ENCODE data around the gene GSTK1.
"Not testable (repeated sequence)": the region's sequence is repeated elsewhere in the genome, so short reads cannot be mapped to it uniquely, and the experiment has no call there.

Gene GSTK1

GRCh38 chr7:143279186-143280098 lies 16.2 kb downstream of the GSTK1 start:
- peak in 2 of 5 experiments; percentile 24 to 57 for DNase-seq

GRCh38 chr7:143280160-143280559 lies 16.9 kb downstream of the GSTK1 start:
- DNase-seq, result peak in 1 of 5 experiments; percentile 24

- DNase-seq, result no peak
These were observed 17.3 kb downstream of the GSTK1 start for GRCh38 chr7:143280566-143280965.

GRCh38 chr7:143281529-143281928 lies 18.3 kb downstream of the GSTK1 start:
- no peak for DNase-seq

GRCh38 chr7:143282124-143282523 lies 18.9 kb downstream of the GSTK1 start:
- no peak for DNase-seq

DNA sequence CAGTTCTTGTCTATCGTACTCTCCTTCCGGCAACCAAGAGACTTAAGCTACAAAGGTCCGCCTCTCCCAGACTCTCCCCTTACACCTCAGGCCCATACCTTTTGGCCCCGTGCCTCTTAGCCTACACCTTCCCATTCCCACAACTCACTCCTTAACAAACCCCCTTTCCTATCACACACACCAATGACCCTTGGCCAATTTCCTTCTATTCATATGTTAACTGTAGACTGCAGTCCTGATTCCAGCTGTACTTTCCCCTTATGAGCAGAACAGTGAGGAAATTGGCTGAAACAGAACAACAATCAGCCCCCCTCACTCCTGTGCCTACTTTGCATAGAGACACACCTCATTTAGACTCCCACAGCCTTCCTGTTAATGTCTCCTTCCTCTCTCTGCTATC lies 20.1 kb downstream of the GSTK1 start:
- DNase-seq, result no peak

DNA sequence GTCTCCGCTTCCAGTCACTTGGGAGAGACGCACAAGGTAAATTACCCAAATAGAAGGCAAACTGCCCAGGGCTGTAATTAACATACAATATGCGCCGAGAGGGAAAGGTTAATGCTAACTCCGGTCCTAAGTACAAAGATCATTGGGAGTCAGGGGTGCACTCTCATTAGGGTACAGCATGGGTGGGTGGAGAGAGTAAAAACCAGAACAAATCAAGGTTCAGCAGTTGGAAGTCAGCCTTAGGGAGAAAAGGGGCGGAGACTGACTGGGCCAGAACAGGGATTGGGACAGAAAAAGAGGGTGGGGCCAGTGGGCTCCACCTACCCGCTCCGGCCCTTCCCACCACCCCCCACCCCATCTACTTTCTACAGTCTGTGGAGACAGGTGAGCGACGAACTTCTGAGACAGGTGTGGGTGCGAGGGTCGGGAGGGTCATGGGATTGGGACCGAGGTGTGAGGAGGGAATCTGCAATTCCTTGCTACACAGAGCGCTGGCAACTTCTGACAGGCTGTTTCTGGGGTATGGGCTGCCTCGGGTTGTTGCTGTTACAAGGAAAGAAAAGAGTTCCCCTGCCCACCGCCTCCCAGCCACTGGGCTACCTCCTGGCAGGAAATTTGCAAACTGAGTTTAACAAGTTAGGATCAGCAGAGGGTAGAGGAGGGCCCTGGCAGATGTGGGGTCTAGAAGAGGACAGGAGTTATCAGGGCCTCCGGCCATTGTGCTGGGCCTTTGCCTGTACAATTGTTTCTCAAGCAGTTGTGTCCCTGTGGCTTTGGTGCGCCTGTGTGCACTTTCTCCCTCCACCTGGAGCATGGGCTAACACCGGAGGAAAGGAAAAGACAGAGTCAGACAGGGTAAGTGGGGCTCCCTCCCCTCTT lies 21.6 kb downstream of the GSTK1 start, which contains the start of gene TMEM139:
TMEM139 (plus strand) TSS at position 368 of the 879 bp plus-strand sequence. CDS start 1,000 bp downstream, outside the sequence.
- no peak for DNase-seq

GRCh38 chr7:143285470-143285778 lies 22.2 kb downstream of the GSTK1 start:
- DNase-seq, result no peak

GRCh38 chr7:143285806-143286521 lies 22.7 kb downstream of the GSTK1 start:
- no peak for DNase-seq

DNA sequence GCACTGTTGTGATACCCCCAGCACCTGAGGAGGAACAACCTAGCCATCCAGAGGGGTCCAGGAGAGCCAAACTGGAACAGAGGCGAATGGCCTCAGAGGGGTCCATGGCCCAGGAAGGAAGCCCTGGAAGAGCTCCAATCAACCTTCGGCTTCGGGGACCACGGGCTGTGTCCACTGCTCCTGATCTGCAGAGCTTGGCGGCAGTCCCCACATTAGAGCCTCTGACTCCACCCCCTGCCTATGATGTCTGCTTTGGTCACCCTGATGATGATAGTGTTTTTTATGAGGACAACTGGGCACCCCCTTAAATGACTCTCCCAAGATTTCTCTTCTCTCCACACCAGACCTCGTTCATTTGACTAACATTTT lies 23.3 kb downstream of the GSTK1 start:
- DNase-seq, result no peak

DNA sequence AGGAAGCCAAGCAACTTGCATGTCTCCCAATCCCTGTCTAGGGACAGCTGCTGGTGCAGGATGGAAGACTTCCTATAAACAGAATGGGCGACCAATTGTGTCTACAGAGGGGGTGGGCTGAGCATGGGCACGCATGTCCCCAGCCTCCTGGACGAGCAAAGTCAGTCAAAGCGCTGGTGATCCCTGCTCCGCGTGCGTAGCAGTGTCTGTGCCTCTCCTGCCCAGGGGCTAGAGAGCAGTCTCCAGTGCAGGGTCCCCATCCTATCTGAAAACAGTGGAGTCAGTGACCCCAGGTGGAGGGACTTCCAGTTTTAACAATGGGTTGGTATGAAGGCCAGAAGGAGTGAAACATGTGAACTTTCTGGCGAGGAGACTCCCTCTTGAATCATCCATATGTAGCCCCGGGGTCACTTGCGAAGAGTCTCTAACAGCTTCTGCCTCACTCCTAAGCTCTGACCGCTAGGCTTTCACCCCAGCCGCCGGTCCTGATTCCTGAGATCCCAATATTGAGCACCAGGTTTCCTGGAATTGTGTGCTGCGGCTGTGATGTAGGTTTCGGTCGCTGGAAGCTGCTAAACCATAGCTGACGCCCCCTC lies 24.2 kb downstream of the GSTK1 start:
- no peak for DNase-seq

GRCh38 chr7:143287935-143288826 lies 24.9 kb downstream of the GSTK1 start, which contains the start of gene CASP2:
TSS of gene CASP2 (plus strand) at chr7:143288351. CDS start at chr7:143288456, 105 bp downstream.
- DNase-seq, result peak; percentile 97 to 99 (median 99)

DNA sequence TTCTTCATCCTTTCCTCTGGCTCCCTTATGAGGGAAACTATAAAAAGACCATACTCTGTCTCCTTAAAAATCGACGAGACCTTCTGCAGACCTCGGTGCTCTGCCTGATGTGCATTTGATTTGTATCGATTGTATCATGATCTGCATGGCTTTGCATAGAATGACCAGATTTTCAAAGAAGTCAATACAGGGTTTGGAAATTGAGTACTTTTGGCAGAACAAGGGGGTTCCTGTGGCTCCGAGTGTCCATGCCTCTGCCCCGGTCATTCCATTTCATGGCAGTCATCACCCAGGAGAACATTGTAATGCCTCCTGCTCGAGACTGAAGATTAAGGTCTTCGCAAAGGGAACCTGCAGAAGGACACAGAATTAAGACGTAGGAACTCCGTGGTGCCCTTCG lies 25.6 kb downstream of the GSTK1 start:
- no peak for DNase-seq

GRCh38 chr7:143289421-143289820 lies 26.2 kb downstream of the GSTK1 start:
- no peak for DNase-seq

DNA sequence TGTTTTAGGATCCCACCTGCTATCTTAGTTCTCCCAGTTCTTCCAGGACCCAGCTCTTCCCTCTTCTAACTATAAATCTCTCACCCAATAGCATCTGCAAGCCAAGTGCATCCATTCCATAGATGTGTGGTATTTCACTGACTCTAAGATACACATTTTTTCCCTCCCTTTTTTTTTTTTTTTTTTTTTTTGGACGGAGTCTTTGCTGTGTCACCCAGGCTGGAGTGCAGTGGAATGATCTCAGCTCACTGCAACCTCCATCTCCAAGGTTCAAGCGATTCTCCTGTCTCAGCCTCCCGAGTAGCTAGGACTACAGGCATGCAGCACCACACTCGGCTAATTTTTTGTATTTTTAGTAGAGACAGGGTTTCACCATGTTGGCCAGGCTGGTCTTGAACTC lies 26.6 kb downstream of the GSTK1 start:
- not testable (repeated sequence) for DNase-seq

DNA sequence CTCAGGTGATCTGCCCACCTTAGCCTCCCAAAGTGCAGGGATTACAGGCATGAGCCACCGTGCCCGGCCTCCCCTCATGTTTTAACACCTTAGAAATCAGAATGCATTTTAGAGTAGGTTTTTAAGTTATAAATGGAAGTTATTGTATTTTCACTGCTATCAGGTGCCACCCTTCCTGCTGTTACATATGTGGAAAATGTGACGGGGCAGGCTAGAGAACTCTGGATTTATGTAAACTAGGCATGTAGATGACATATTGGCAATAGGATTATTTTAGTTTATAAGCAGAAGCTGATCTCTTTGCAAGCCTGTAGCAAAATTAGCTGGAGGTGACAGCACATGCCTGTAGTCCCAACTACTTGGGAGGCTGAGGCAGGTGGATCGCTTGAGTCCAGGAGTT lies 27.1 kb downstream of the GSTK1 start:
- no peak for DNase-seq

GRCh38 chr7:143292876-143293275 lies 29.6 kb downstream of the GSTK1 start:
- DNase-seq, result no peak

GRCh38 chr7:143295870-143296269 lies 32.6 kb downstream of the GSTK1 start:
- DNase-seq, result no peak

- no peak for DNase-seq
These were observed 33.4 kb downstream of the GSTK1 start for GRCh38 chr7:143296686-143297085.

DNA sequence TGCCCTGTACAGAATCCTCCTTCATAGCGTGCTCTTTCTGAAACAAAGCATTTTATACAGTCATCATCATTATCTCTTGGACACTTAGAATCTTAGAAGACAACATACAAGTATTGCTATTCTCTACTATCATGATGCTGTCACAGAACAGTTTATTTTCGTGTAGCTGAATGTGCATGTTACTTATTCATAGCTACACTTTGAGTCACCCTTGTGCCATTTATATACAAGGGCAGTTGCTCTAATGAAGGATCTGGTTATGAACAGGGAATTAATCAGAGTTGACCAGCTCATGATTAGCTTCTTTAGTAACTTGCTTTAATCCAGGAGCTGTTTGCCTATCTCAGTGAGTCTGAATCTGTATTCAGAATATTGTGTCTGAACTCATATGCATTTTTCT lies 36.1 kb downstream of the GSTK1 start:
- no peak for DNase-seq

DNA sequence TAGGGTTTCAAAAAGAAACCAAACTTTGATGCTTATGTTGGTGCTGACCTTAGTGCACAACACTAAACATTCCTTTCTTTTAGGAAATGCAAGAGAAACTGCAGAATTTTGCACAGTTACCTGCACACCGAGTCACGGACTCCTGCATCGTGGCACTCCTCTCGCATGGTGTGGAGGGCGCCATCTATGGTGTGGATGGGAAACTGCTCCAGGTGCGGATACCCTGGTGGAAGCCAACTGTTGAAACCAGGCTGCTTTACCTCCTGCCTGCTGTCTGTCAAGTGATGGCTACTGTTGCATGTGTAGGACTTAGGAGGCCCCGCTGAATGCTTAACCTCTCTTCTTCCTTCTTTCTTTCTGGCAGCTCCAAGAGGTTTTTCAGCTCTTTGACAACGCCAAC lies 36.6 kb downstream of the GSTK1 start:
- DNase-seq, result peak; percentile 17 to 74 (median 42)
